Body of pancreas (tissue), 4 donors: ENCODE measurements around the gene MEX3B.

Source experiments
- CTCF ChIP-seq, 7 experiments: fragments of 450-650 bp in 4 of 7; fragments of 200-600 bp in 3 of 7; sonication (generic) in 3 of 7; IDR thresholded peaks; one replicate each; pipeline ENCODE4 v1.5.1; 2016 to 2019; ENCODE audit warnings: antibody characterized with exemption in 7 of 7
- POLR2A ChIP-seq, 3 donors: fragments of 450-650 bp; IDR thresholded peaks; one replicate each; pipeline ENCODE4 v1.6.1; 2016; ENCODE audit warnings: antibody characterized with exemption in 3 of 3, mild to moderate bottlenecking in 2 of 3

DNA sequence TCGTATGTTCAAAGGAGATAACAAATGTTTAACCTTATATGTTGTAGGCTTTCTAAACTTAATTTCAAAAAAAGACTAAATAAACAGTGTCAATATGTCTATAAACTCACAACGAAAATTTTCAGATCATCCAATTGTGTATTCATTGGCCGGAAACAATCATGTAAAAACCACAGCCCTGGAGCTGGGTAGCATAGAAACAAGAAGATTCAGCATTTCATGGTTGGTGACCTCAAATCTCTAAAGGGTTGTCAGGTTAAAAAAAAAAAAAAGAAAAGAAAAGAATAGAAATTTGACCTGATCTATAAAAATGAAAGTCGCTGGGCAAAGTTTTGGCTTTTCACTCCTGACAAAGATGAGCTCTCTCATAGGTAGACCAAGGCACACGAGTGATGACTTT, 13.9 kb downstream of the MEX3B start:
- no peak for TF ChIP-seq CTCF (IDR thresholded peaks at IDR 0.05)
- TF ChIP-seq POLR2A (IDR thresholded peaks at IDR 0.05), result no peak
